ENCODE data around the gene CDCA7.

GRCh38 chr2:173355866-173356508 is 1.3 kb downstream of the CDCA7 start:
- TF ChIP-seq CTCF (IDR thresholded peaks at IDR 0.05 in 8 of 11, conservative IDR thresholded peaks at IDR 0.05 in 3 of 11) (no peak), POLR2AphosphoS5 (IDR thresholded peaks at IDR 0.05) (no peak), POLR2A (IDR thresholded peaks at IDR 0.05) (no peak)
